Activated CD8-positive, alpha-beta T cell treated with anti-CD3 and anti-CD28 coated beads, Interleukin-2, amount 10 ng/mL, durations not matched to agents 7 days and 5 days (primary cell): Measurements from ENCODE around the gene PPP1R12C. TPM values are rescaled to one million over a fixed set of nuclear protein-coding genes. Genes with fewer than 3 reads are reported as not detected.
A peak's percentile ranks its signal among the peaks of the same experiment; 100 is the strongest.

Experiments
- ATAC-seq: fragments of 150-1000 bp; cut with Tn5 transposase; one replicate; pipeline ENCODE4 v1.10.0; 2021; ENCODE audit warnings: moderate library complexity
- CTCF ChIA-PET: fragments of 350-600 bp; sonication (Branson Sonifier 250); formaldehyde crosslinking; loops from one replicate; lab custom pipeline; 2021; ENCODE audit warnings: antibody characterized with exemption; lab: Charles Lee
- POLR2A ChIA-PET: fragments of 350-600 bp; sonication (Branson Sonifier 250); formaldehyde crosslinking; loops from one replicate; lab custom pipeline; 2021; ENCODE audit warnings: antibody characterized with exemption; lab: Charles Lee
- DNase-seq: peaks from one replicate; pipeline ENCODE4 v3.0.0-alpha.2; 2020
- H3K27ac Mint-ChIP-seq: one replicate; pipeline ENCODE4 v1.8.0; 2021; ENCODE audit warnings: mild to moderate bottlenecking, mixed read lengths
- H3K27me3 Mint-ChIP-seq: one replicate; pipeline ENCODE4 v1.8.0; 2021; ENCODE audit warnings: low read depth, mixed read lengths
- H3K36me3 Mint-ChIP-seq: one replicate; pipeline ENCODE4 v1.8.0; 2021; ENCODE audit warnings: low read depth, mixed read lengths
- H3K4me1 Mint-ChIP-seq: one replicate; pipeline ENCODE4 v1.8.0; 2021; ENCODE audit warnings: low read depth, mixed read lengths
- H3K4me3 Mint-ChIP-seq: one replicate; pipeline ENCODE4 v1.8.0; 2021; ENCODE audit warnings: mild to moderate bottlenecking, mixed read lengths
- H3K9me3 Mint-ChIP-seq: one replicate; pipeline ENCODE4 v1.8.0; 2022; ENCODE audit warnings: mixed read lengths; ENCODE audit not compliant: insufficient read depth
- total RNA-seq, 2 experiments: library from RNA; stranded (reverse); gene quantifications; one replicate each; pipeline ENCODE4 v1.2.3, GENCODE V29; 2021

PPP1R12C gene
- total RNA-seq: 100 to 1,000 TPM; 137 to 142 TPM

- DNase-seq: peak; percentile 28
- peaks cover 39% of the 10 kb centered on the region for H3K4me1 Mint-ChIP-seq
- H3K4me3 Mint-ChIP-seq: peak within 1 kb of the TSS; percentile 97
- peaks cover 7% of the 10 kb centered on the region for H3K27me3 Mint-ChIP-seq
- POLR2A ChIA-PET: interaction anchor here (0.6 to 1.7 kb wide), 6 partner anchors 10 to 537 kb away, joined by 3 to 6 read pairs (median 4); partner anchors contain the start of genes PPP6R1 and RDH13
- H3K9me3 Mint-ChIP-seq: no peaks in the 10 kb centered on the region
- peak within 1 kb of the TSS; percentile 91 for H3K27ac Mint-ChIP-seq
- CTCF ChIA-PET: interaction anchor here (0.6 to 1.1 kb wide), 4 partner anchors 24 to 43 kb away, joined by 3 read pairs; no protein-coding TSS in a partner anchor
- H3K36me3 Mint-ChIP-seq: peaks cover 16% of the 10 kb centered on the region
- peak; percentile 24 for ATAC-seq
Measured at GRCh38 chr19:55116859-55117662, at the start of gene PPP1R12C. PPP1R12C (minus strand) TSS chr19:55117637; CDS start chr19:55117543, 94 bp downstream.

DNA sequence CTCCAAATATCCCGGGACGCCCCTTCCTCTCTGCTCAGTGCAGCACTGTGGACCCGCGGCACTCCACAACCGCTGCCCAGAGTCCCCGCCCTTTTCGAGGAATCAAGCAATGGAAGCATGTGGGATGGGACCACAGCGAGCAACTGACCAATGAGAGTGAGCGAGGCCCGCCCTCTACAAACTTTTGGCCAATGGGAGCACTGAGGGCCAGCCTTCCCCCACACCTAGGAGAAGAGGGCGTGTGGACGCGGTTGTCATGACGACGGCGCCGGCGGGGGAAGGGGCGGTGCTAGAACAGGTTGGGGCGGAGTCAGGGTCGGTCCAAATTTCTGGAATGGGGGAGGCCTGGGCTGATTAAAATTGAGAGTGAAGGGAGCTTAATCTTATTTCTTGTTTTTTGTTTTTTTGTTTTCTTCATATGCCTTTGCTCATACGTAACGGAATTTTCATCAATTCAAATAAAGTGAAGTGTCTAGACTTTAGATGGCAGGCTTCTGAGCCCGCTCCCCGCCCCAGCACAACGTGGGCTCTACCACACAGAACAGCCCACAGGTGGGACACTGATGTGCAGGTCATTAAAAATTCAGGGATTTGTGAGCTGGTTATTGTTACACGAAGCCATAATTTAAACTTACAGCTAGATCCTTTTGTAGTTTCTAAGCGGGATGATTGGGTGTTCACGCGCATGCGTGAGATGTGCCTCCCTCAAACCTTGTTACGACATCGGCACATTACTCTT is 49.3 kb upstream of the PPP1R12C start, which contains the start of gene DNAAF3:
DNAAF3 (minus strand) TSS at position 84 of the 739 bp plus-strand sequence. CDS start 200 bp downstream, outside the sequence.
- peaks cover 51% of the 10 kb centered on the region for H3K27me3 Mint-ChIP-seq
- H3K4me1 Mint-ChIP-seq: peaks cover 14% of the 10 kb centered on the region
- H3K9me3 Mint-ChIP-seq: peaks cover 3% of the 10 kb centered on the region
- peak; percentile 86 for DNase-seq
- ChIA-PET POLR2A (no interaction called here), CTCF (interaction anchor here (0.6 to 1.6 kb wide), 8 partner anchors 8 to 337 kb away, joined by 3 to 5 read pairs (median 4); no protein-coding TSS in a partner anchor)
- peak within 1 kb of the TSS; percentile 25 for H3K27ac Mint-ChIP-seq
- H3K4me3 Mint-ChIP-seq: peak within 1 kb of the TSS; percentile 68
- H3K36me3 Mint-ChIP-seq: no peaks in the 10 kb centered on the region
- ATAC-seq: peak; percentile 92

GRCh38 chr19:55165952-55166529 is 48.6 kb upstream of the PPP1R12C start:
- Mint-ChIP-seq H3K27ac (no peak overlapping the region), H3K27me3 (peaks cover 48% of the 10 kb centered on the region), H3K9me3 (peaks cover 3% of the 10 kb centered on the region), H3K4me3 (peak overlapping the region; percentile 68), H3K36me3 (no peaks in the 10 kb centered on the region), H3K4me1 (peaks cover 14% of the 10 kb centered on the region)
- ChIA-PET CTCF (interaction anchor here (0.9 to 1.6 kb wide), 5 partner anchors 8 to 338 kb away, joined by 3 to 5 read pairs (median 4); no protein-coding TSS in a partner anchor), POLR2A (no interaction called here)
- DNase-seq: peak; percentile 72
- ATAC-seq: peak; percentile 70

GRCh38 chr19:55161571-55162322 is 44.3 kb upstream of the PPP1R12C start:
- H3K9me3 Mint-ChIP-seq: peaks cover under 1% of the 10 kb centered on the region
- H3K27me3 Mint-ChIP-seq: peaks cover 36% of the 10 kb centered on the region
- ChIA-PET CTCF (interaction anchor here (1.4 to 3.1 kb wide), 2 partner anchors 11 to 20 kb away, joined by 11 to 22 read pairs; no protein-coding TSS in a partner anchor), POLR2A (no interaction called here)
- no peak for DNase-seq
- no peak overlapping the region for H3K27ac Mint-ChIP-seq
- H3K36me3 Mint-ChIP-seq: no peaks in the 10 kb centered on the region
- ATAC-seq: no peak
- no peak overlapping the region for H3K4me3 Mint-ChIP-seq
- peaks cover 17% of the 10 kb centered on the region for H3K4me1 Mint-ChIP-seq

- H3K4me1 Mint-ChIP-seq: peaks cover 15% of the 10 kb centered on the region
- peaks cover 34% of the 10 kb centered on the region for H3K27me3 Mint-ChIP-seq
- no peak for ATAC-seq
Measured at GRCh38 chr19:55160986-55161365, 43.5 kb upstream of the PPP1R12C start.

GRCh38 chr19:55160128-55160985 is 42.9 kb upstream of the PPP1R12C start:
- POLR2A ChIA-PET: interaction anchor here (0.5 to 0.6 kb wide), 2 partner anchors 97 to 511 kb away, joined by 3 read pairs; partner anchors contain the start of gene RDH13
- DNase-seq (peak; percentile 93), ATAC-seq (peak; percentile 94)
- H3K4me1 Mint-ChIP-seq: peaks cover 13% of the 10 kb centered on the region
- H3K27ac Mint-ChIP-seq: no peak overlapping the region
- CTCF ChIA-PET: interaction anchor here (0.8 to 3.1 kb wide), 20 partner anchors 9 to 712 kb away, joined by 3 to 22 read pairs (median 5); partner anchors contain the start of genes ISOC2, KMT5C and ZNF628
- H3K9me3 Mint-ChIP-seq: no peaks in the 10 kb centered on the region
- H3K36me3 Mint-ChIP-seq: no peaks in the 10 kb centered on the region
- peaks cover 29% of the 10 kb centered on the region for H3K27me3 Mint-ChIP-seq
- no peak overlapping the region for H3K4me3 Mint-ChIP-seq

More at GRCh38 chr19:55160986-55161365, 43.5 kb upstream of the PPP1R12C start:
- Mint-ChIP-seq H3K9me3 (no peaks in the 10 kb centered on the region), H3K27ac (no peak overlapping the region), H3K4me3 (no peak overlapping the region), H3K36me3 (no peaks in the 10 kb centered on the region)
- DNase-seq: no peak
- ChIA-PET CTCF (interaction anchor here (0.8 to 3.1 kb wide), 15 partner anchors 8 to 713 kb away, joined by 3 to 22 read pairs (median 5); partner anchors contain the start of gene ZNF628), POLR2A (interaction anchor here (0.5 kb wide), 1 partner anchor 98 kb away, joined by 3 read pairs; the partner anchor contains the start of gene RDH13)

GRCh38 chr19:55158848-55159749 is 41.7 kb upstream of the PPP1R12C start:
- ChIA-PET POLR2A (no interaction called here), CTCF (interaction anchor here (0.8 to 3.1 kb wide), 10 partner anchors 10 to 495 kb away, joined by 3 to 22 read pairs (median 6); partner anchors contain the start of genes ISOC2 and KMT5C)
- Mint-ChIP-seq H3K27me3 (peaks cover 25% of the 10 kb centered on the region), H3K9me3 (peaks cover 3% of the 10 kb centered on the region), H3K4me1 (peaks cover 17% of the 10 kb centered on the region), H3K27ac (no peak overlapping the region), H3K36me3 (no peaks in the 10 kb centered on the region), H3K4me3 (no peak overlapping the region)
- no peak for DNase-seq
- ATAC-seq: no peak

- no peak overlapping the region for H3K27ac Mint-ChIP-seq
- CTCF ChIA-PET: interaction anchor here (1.6 to 2.1 kb wide), 2 partner anchors 12 to 17 kb away, joined by 3 to 8 read pairs; no protein-coding TSS in a partner anchor
- H3K9me3 Mint-ChIP-seq: peaks cover 8% of the 10 kb centered on the region
- POLR2A ChIA-PET: interaction anchor here (1.1 kb wide), 1 partner anchor 249 kb away, joined by 3 read pairs; no protein-coding TSS in a partner anchor
- peaks cover 21% of the 10 kb centered on the region for H3K27me3 Mint-ChIP-seq
- DNase-seq: no peak
- no peak for ATAC-seq
- no peak overlapping the region for H3K4me3 Mint-ChIP-seq
- H3K36me3 Mint-ChIP-seq: peaks cover 3% of the 10 kb centered on the region
- peaks cover 22% of the 10 kb centered on the region for H3K4me1 Mint-ChIP-seq
Measured at GRCh38 chr19:55158423-55158822, 41.0 kb upstream of the PPP1R12C start.
